Femur (tissue), 1 donor: Measurements from ENCODE around the gene CYFIP2.
"Not testable (repeated sequence)": the region's sequence is repeated elsewhere in the genome, so short reads cannot be mapped to it uniquely, and the experiment has no call there.

Experiments used
- DNase-seq: peaks from one replicate; pipeline ENCODE4 v3.0.0-alpha.2; 2017

Gene CYFIP2

DNA sequence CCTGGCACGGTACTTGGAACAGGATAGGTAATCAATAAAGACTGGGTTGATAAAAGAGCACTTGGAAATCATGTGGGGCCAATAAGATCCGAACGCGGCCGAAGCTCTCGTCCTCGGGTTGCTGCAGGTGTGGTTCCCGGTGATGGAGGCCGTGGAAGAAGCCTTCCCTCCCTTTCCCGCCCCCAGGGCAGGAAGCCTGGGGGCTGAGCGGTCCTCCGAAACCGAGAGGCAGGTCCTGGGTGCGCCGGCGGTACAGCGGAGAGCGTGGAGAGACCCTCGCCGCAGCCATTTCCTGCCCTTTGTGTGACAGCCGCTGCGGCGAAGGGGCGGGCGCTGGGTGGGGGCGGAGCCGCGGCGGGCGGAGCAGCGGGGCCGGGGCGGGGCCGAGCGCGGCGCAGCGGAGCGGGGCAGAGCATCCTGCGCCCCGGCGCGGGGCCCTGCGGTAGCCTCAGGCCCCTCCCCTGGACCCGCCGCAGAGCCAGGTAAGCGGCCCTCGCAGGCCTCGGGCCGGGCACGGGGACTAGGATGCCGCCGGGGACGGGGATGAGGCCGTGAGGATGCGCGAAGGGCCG is at the start of gene CYFIP2:
CYFIP2 (plus strand) TSS at position 410 of the 572 bp plus-strand sequence. CDS start 19,239 bp downstream, outside the sequence.
- peak; percentile 82 for DNase-seq

DNA sequence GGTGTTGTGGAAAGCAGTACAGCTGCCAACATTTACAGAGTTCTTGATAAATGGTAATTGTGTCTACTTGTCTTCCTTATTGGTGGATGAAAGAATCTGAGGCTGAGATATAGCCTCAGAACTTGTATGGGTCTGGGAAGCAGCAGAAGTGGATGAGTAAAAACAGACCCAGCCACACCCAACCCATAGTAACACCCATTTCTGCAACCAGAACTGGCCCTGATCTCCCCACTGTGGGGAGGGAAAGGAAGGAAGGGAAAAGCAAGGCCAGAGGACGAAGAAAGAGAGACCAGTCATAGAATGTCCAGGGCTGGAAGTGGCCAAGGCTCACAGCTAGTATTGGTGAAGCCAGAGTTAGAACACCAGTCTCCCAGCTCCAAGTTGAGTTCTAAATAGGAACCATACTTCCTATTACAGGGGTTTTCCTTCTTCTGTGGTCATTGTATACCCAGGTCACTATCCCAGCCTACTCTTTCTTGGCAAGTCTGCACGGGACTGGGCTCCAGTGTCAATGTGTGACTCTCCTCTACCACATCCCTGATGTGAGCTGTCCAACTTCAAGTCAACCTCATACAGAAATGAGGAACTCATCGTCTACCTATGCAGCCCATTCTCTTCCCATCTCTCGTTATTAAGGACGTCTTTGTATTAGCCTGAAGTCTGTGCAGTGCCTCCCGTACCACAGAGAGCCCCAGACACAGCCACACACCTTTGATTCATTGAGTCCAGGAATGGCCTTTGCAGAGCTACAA is 49.4 kb upstream of the CYFIP2 start:
- no peak for DNase-seq

DNA sequence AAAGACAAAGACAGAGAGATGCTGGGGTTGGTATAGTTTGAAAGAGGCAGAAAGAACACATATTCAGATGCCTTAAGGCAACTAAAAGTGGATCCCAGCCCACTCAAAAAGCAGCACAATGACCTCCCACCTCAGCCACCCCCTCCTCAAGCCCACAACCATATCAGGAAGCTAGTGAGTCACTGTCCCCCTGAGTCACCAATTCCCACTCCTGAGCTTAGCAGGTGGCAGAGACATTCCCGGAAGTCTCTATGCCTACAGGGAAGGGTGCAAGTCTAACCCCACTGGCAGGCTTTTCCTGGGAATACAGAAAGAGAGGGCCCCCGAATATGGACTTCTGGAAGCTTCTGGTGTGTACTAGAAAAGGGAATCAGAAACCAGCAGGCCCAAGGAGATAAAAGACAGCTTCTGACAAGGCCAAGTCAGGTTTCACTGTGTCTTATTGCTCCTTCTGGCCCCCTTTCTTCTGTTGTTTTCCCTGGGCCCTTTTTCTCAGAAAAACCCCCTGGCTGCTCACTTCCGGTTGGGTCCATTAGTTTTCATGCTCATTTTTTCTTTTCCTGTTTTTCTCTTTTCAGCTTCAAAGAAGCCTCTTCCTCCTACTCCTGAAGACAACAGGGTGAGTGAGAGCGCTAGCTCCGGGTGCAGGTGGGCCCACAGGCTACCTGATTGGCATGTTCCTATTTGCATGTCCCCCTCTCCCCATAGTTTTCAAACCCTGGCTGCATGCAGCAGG is 48.5 kb upstream of the CYFIP2 start:
- no peak for DNase-seq

DNA sequence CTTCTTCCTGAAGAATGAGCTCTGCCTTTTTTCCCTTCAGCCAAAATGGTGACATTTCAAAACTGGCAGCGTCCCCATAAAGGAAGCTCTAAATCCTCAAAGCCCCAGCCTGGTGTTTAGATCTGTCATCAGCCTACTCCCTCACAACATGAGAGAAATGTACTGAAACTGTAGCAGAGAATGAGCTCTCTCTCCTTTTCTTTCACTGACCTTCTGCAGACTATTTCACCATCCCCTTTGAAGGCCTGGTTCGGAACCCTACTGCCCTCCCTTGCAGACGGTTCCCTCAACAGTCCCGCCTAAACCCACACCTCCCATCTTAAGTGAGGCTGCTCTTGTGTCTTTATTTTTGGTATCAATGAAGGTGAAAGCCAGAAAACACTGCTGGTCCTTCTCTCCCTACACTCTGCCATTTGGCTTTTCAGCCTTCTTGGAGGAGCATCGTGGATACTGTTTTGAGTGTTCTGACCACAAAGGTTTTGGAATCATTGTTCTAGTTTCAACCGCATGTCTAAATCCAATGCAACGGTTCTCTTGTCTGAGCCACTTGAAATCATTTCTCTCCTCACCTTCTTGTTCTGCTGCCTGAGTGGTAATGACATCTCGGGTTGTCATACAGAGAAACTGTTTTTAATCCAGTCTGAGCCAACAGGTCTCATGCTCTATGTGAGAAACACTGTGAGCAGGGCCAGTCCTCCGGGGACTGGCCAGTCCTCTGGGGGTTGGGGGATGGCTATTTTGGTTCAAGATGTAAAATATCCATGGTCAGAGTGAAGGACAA is 46.2 kb upstream of the CYFIP2 start:
- no peak for DNase-seq

DNA sequence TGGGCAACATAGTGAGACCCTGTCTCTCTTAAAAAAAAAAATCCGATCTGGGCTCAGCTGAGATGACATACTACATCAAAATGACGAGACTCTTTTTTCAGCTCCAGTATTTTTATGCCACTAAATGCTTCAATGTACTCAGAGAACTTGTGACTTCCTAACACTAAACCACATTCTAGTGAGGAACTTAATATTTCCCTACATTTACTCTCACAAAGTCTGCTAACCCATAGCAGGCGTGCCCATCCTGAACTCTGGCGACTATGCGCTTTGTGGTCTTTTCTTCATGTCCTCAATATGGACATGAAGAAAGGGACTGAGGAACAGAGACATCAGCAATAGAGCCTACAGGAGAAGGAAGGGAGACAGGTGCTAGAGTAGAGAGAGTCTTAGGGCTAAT is 44.0 kb upstream of the CYFIP2 start:
- no peak for DNase-seq

DNA sequence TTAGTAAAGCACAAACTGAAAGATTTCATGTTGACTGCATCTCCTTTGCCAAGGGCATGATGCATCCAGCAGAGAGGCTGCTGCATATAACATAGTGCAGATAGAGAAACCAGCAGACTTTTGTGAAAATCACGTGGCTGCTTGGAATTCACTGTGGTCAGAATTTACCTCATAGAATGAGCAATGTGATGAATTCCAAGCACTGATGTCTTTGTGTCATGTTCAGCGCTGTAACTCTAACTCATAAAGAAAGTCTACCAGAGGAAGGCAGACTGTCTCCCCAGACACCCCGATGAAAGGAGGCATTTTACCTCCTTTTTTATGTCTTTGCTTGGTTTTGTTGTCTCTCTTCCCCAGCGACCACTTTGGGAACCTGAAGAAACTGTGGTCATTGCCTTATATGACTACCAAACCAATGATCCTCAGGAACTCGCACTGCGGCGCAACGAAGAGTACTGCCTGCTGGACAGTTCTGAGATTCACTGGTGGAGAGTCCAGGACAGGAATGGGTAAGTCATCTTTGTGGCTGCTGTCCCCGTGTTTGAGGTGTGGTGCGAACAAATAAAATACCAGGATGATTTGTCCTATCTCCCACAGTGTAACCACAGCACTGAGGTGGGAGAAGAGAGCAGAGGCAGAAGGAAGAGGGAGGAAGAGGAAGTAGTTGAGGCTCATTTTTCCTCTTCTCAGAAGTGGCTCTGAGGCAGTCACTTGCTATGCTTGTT is 43.3 kb upstream of the CYFIP2 start:
- DNase-seq = no peak

DNA sequence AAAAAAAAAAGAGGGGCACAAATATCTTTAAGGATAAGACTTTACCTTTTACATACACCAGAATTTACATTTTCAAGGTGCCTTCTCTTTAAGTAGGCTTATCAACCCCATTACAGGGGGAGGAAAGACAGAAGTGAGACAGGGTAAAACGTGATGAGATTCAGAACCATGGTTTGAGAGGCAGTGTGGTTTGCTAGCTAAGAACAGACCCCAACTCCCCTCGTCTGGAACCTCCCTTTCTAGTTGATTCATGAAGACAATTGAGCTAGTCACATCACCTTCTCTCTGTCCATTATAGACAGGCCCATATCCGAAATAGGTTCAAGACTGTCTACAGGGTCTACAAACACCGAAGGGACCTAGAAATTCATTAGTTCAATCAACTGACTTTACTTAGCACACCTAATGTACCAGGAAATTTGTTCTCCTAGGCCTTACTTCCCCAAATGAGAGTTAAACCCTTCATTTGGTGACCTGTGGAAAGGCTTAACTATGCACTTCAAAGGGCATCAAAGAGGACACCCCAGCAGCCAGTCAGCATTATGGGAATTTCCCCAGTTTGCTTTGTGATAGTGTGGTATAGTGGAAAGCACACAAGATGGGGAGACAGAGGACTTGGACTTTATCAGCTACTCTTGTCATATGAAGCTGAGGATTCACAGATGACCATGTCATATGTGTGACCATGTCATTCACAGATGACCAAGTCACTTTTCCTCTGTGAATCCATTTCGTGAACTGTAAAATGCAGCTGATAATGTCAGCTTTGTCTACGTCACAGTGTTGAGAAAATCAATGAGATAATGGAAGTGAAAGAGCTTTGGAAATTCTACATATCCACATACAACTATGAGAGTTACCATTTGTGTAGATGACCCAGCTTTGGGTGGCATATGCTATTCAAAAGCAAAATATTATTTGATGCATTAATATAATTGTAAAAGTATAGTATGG is 40.2 kb upstream of the CYFIP2 start:
- DNase-seq = no peak

DNA sequence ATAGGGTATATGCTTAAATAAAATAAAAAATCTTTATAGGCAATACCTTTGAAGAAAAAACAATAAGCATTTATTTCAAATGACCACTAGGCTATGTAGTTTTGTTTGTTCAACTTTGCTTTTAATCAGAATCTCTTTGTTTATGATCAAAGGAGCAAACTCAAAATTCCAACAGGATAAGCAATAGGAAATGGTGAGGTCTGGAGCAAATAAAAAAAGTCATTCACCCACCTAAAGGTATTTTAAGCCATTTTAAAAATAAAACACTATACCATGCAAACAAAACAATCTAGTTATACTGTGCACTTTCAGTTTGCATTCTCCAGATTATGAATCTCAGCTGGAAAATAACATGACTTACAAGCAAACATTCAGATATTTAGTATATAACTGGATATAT is 35.3 kb upstream of the CYFIP2 start:
- DNase-seq = no peak

DNA sequence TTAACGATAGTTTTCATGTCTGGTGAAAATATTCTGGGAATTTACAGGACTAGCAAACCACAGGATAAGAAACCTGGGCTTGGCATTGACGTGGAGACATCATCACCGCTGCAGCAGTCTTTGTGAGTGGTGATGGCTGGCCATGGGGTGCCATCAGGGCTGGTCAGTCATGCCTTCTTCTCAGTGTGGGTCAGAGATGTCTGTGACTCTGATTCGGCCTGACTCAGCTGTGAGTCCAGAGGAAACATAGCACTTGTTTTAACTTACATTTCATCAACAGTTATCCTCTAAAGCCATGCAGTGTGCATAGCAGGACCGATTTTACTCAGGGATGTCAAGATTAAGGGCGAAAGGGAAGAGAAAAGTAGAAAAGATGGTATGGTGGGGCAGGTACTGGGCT is 33.2 kb upstream of the CYFIP2 start:
- DNase-seq = no peak

DNA sequence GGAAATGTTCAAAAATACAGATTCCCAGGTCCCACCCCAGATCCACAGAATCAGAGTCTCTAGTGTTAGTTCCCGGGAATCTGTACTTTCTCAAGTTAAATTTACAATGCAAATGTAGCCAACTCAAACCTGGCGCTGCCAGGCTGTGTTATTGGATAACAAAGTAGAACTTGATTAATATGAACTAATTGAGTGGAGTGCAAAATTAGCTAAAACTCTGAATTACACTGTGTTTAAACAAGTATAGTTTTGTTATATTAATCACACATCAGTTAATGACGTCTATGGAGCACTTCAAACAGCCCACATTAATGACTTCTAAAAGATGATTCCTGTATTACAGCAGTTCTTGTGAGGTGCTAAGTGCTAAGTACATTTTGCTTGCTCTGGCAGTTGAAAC is 32.4 kb upstream of the CYFIP2 start:
- DNase-seq = no peak

DNA sequence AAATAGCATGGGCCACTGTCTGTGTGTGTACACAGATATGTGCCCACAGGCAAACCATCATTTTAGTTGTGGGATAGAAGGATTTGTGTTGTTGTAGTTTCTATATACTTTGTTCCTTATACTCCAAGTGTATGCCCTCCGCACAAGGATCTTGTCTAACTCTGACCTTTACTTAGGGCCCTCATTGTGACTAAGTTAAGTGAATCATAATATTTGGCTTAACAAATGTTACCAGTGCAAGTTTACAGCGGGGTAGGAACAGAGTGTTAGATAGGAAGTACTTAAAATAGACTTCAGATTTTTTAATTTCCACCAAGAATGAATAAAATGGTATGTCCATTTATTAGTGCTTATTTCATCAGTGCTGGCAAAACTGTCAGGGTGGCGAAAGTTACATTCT is 29.5 kb upstream of the CYFIP2 start:
- no peak for DNase-seq

DNA sequence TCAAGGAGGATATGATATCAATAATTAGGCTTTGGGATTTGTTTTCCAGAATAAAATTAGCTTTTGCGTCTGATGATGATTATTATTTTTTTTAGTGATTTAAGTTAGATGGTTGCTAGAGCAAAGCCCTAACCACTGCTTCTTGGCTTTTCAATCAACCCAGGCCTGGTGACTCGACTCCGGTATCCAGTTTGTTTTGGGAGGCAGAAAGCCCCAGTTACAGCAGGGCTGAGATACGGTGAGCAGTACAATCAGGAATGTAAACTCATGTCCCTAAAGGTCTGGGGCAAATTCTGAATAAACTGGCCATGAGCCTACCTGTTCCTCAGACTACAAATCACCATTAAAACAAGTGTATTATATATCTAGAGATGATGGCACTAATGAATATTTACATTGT is 24.4 kb upstream of the CYFIP2 start:
- DNase-seq = no peak

DNA sequence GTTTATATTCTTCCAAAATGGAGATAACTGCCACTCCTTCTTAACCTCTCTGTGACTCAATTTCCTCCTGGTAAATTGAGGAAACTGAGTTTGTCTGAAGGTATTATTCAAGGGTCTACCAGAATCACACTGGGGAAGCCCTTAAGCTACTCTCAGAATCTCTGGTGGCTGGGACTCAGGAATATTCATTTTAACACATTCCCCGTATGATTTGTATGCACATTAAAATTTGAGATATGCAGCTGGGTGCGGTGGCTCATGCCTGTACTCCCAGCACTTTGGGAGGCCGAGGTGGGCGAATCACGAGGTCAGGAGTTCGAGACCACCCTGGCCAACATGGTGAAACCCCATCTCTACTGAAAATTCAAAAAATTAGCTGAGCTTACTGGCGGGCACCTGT is 21.2 kb upstream of the CYFIP2 start:
- not testable (repeated sequence) for DNase-seq

DNA sequence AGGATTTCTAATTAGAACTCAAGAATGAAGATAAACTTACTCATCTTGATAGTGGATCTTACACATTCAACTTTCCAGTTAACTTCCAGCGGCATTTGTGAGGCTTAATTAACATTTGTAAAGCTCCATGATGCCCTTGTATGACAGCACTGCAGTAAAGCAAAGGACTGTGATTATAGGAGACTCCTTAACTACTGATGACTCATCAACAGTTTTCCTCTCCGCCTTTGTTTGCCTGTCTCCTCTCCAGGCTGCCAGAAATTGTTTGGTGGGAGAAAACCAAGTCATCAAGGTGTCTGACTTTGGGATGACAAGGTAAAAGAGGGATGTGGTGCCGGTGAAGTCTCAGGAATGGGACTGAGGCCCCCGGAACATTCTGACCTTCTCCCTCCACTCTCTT is 20.4 kb upstream of the CYFIP2 start:
- no peak for DNase-seq

DNA sequence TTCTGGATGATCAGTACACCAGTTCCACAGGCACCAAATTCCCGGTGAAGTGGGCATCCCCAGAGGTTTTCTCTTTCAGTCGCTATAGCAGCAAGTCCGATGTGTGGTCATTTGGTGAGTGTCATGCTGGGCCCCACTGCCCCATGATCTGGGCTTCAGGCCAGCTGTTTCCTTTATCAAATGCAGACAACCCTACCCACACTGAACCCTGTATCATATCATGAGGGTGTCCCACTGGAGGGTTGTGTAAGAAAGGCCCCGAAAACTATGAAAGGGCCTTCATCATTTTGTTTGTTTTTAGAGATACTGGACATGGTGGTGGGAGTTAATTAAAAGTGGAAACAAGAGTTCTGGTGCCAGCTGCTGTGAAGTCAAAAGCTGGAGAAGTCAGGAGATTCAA is 20.0 kb upstream of the CYFIP2 start:
- DNase-seq = no peak

DNA sequence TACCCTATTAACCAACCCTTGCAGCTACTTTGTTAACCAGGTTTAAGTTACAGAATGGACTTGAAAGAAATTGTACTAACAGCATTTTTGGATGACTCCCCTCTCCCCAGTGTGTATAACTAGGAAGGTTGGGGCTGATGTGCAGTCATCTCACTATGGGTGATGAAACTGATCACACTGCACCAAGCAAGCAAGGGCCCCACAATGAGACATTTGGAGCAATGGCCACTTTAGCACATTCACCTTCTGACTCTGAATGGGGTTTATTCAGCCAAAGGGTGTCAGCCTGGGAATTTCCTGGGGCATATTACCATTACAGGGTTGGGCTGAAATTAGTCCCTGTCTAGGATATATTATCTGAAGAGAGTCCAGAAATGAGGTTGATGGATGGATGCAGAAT is 18.7 kb upstream of the CYFIP2 start:
- no peak for DNase-seq

DNA sequence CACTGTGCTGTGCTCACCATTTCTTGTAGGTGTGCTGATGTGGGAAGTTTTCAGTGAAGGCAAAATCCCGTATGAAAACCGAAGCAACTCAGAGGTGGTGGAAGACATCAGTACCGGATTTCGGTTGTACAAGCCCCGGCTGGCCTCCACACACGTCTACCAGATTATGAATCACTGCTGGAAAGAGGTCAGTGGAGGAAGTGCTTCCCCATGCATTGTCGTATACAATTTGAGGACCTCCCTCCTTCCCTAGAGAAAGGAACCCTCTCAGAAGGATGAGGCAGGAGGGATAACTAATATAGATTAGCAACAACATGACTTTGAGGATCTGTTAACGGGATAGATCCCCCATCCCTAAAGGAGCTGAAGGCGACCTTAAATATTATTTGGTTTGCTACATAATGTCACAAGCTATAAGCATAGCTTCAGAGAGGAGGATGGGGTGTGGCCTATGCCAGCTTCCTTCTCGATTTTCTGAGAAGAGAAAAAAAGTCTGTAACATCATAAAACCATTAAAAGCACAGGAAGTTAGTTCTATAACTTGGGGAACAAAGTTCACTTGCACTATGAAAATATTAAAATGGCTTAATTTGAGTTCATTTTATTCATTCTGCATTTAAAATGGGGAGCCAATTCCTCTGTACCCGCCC is 17.0 kb upstream of the CYFIP2 start:
- no peak for DNase-seq

DNA sequence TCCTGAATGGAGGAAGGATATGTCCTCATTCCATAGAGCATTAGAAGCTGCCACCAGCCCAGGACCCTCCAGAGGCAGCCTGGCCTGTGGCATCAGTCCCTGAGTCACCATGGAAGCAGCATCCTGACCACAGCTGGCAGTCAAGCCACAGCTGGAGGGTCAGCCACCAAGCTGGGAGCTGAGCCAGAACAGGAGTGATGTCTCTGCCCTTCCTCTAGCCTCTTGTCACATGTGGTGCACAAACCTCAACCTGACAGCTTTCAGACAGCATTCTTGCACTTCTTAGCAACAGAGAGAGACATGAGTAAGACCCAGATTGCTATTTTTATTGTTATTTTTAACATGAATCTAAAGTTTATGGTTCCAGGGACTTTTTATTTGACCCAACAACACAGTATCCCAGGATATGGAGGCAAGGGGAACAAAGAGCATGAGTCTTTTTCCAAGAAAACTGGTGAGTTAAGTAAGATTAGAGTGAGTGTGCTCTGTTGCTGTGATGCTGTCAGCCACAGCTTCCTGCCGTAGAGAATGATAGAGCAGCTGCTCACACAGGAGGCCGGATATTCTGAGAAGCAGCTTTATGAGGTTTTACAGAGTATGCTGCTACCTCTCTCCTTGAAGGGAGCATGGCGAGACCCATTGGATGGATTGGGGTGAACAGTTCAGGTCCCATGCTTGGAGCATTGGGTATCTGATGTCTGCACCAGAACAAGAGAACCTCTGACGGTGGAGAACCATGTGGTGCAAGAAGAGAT is 13.0 kb upstream of the CYFIP2 start:
- DNase-seq = peak; percentile 67

DNA sequence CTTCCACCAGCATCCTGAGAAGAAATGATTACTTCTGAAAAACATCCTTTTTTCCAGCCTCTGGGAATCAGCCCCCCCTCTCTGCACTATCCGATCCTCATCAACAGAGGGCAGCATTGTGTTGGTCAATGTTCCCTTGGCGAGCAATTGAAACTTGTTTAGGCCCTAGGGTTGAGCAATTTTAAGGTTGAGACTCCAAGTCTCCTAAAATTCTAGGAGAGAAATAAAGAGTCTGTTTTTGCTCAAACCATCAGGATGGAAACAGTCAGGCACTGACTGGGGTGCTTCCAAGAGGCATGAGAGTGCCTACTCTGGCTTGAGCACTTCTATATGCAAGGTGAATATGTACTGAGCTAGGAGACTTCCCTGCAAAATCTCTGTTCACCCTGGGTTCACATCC is 12.4 kb upstream of the CYFIP2 start:
- peak; percentile 39 for DNase-seq

DNA sequence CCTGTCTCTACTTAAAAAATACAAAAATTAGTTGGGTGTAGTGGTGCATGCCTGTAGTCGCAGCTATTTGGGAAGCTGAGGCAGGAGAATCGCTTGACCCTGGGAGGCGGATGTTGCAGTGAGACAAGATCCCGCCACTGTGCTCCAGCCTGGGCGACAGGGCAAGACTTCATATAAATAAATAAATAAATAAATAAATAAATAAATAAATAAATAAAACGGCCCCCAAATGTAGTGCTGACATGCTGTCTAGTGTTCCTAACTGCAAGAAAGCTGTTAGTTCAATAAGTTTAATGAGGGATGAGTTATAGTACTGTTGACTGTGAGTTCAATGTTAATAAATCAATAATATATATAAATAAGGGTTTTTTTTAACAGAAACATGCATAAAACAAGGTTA is 7.5 kb upstream of the CYFIP2 start:
- DNase-seq = no peak
